Embryonic facial prominence (tissue), 1 donor: Measurements from ENCODE around the gene CCND1.
A peak's percentile ranks its signal among the peaks of the same experiment; 100 is the strongest.

Source experiments
- DNase-seq: peaks from one replicate; pipeline ENCODE4 v3.0.0-alpha.2; 2016; ENCODE audit errors: extremely low spot score

CCND1 gene

GRCh38 chr11:69640995-69641581 is at the start of gene CCND1:
CCND1 (plus strand) TSS chr11:69641156; CDS start chr11:69641314, 158 bp downstream.
- DNase-seq: peak; percentile 83

- DNase-seq: no peak
Observed at GRCh38 chr11:69592986-69593650, 47.8 kb upstream of the CCND1 start.

GRCh38 chr11:69593851-69594250 is 47.1 kb upstream of the CCND1 start:
- no peak for DNase-seq

- DNase-seq: no peak
Observed at GRCh38 chr11:69594481-69594880, 46.5 kb upstream of the CCND1 start.

- no peak for DNase-seq
Observed at GRCh38 chr11:69595805-69596665, 44.9 kb upstream of the CCND1 start.

GRCh38 chr11:69598147-69598546 is 42.8 kb upstream of the CCND1 start:
- DNase-seq: no peak

GRCh38 chr11:69599502-69599901 is 41.5 kb upstream of the CCND1 start:
- peak; percentile 6 for DNase-seq

- no peak for DNase-seq
Observed at GRCh38 chr11:69600001-69600400, 41.0 kb upstream of the CCND1 start.

- no peak for DNase-seq
Observed at GRCh38 chr11:69601011-69601975, 39.7 kb upstream of the CCND1 start.

- no peak for DNase-seq
Observed at GRCh38 chr11:69603111-69603836, 37.7 kb upstream of the CCND1 start.

- DNase-seq: no peak
Observed at GRCh38 chr11:69604055-69604454, 36.9 kb upstream of the CCND1 start.

GRCh38 chr11:69605737-69606526 is 35.0 kb upstream of the CCND1 start:
- no peak for DNase-seq

GRCh38 chr11:69609351-69609750 is 31.6 kb upstream of the CCND1 start:
- no peak for DNase-seq

GRCh38 chr11:69611548-69612526 is 29.1 kb upstream of the CCND1 start:
- DNase-seq: no peak

GRCh38 chr11:69613594-69613993 is 27.4 kb upstream of the CCND1 start:
- no peak for DNase-seq

GRCh38 chr11:69614085-69614484 is 26.9 kb upstream of the CCND1 start:
- no peak for DNase-seq

GRCh38 chr11:69615545-69616278 is 25.2 kb upstream of the CCND1 start:
- DNase-seq: no peak

GRCh38 chr11:69617220-69617619 is 23.7 kb upstream of the CCND1 start:
- DNase-seq: no peak
